ENCODE results near the gene SMTNL2. TPM values are rescaled to one million over a fixed set of nuclear protein-coding genes. Genes with fewer than 3 reads are reported as not detected.

SMTNL2 gene
- total and polyA plus RNA-seq, 9 of the 15 experiments (the other 6 are each of a cell fraction or from before 2014, with no cell fraction given), result not detected

DNA sequence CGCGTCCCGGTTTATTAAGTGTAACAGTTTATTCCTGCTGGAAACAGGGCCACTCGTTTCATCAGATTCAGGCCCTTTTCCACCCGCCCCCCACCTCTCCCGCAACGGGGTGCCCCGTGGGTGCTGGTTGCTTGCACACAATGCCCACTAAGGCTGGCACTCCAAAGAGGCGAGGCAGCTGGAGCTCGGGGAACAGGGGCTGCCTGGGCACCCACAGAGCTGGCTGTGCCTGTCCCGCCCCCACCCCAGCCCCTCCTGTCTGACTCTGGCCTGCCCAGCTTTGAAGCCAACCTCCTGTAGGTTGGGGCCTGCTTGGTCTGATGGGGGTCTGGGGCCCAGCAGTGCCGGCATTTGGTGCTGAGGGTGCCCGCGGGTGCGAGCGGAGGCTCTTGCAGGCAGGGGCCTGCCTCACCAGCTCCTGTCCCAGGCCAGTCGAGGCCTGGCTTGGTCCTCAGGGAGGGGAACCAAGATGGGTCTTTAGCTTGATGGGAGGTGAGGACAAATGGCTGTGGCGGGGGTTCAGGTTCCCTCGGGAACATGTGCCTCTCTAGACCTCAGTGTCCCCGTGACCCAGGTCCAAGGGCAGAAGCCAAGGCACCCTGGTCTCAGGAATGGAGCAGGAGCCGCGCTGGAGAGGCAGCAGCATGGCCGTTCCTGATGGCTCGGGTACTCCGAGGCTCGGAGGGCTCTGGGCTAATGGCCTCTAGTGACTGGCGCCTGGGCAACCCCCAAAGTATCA is 49.2 kb upstream of the SMTNL2 start:
- no peak overlapping the region for H3K4me2 ChIP-seq (ENCODE audit: insufficient read depth, low read length)
- WGBS (ENCODE audit: insufficient coverage, low coverage, missing lambda C conversion rate), result 42% methylated on average over 10 of the region's 27 CpGs

DNA sequence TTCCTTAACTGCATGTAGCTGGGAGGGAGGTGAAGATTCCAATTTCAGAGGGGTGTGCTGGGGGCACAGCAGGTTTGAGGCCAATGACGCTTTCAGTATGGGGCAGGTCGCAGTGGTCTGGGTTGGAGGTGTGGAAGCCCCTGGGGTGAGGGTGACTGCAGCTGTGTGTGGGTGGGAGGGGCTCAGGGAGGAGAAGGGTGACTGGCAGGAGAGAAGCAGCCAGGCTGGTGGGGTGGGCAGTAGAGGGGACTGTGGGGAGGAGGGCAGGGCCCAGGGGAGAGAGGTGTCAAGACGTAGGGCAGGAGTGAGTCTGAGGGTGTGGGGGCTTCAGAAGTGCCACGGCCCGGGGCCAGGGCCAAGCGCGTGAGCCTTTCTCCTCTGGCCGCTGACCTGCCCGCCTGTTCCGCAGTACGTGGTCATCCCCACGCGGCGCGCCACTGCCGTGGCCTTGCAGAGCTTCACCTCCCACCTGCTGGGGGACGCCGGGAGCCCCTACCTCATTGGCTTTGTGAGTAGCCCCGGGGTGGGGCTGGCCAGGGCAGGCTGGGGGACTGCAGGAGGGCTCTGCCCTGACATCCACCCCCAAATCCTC is 48.6 kb upstream of the SMTNL2 start:
- WGBS (ENCODE audit: insufficient coverage, low coverage, missing lambda C conversion rate), result 10% methylated on average over 17 of the region's 19 CpGs
- no peak overlapping the region for H3K4me3 ChIP-seq
- H3K79me2 ChIP-seq (ENCODE audit: control insufficient read depth, insufficient read depth, low read length), result no peaks in the 10 kb centered on the region
- H3K4me2 ChIP-seq (ENCODE audit: insufficient read depth, low read length), result no peak overlapping the region
- H3K4me1 ChIP-seq (replicated peaks in 1 of 2; ENCODE audit: control insufficient read depth in 2 of 2, insufficient read depth in 2 of 2, low read length in 2 of 2), result peaks cover 0 to 61% of the 10 kb centered on the region in 2 experiments; a peak in 3 of 5 replicates
- ChIA-PET CTCF (ENCODE audit: low intra/inter-chr PET ratio) (no interaction called here), POLR2A (interaction anchor here (0.6 kb wide), 1 partner anchor 367 kb away, joined by 3 read pairs; no protein-coding TSS in a partner anchor)
- no TSS peak for BruUV-seq (replicated peaks)
- intact Hi-C loops (cut with micrococcal nuclease), result no loop called here
- H3K36me3 ChIP-seq (ENCODE audit: control insufficient read depth, insufficient read depth, low read length), result peaks cover 36% of the 10 kb centered on the region; the same call in 1 of the 3 replicates
- DNase-seq (ENCODE audit: extremely low read depth in 1 of 4, low spot score in 3 of 4) (peak in 2 of 4 experiments; percentile 28 to 38), FAIRE-seq (no peak), ATAC-seq (peak; percentile 19)
- no peaks in the 10 kb centered on the region for H3K9me1 ChIP-seq (ENCODE audit: control insufficient read depth, insufficient read depth, low read length)
- H3K27ac ChIP-seq (ENCODE audit: extremely low read depth, low read depth, low read length), result no peak overlapping the region
- H3K27me3 ChIP-seq (ENCODE audit: control insufficient read depth in 2 of 2, insufficient read depth in 2 of 2, low read length in 2 of 2), result peaks cover 0 to 11% of the 10 kb centered on the region in 2 experiments; a peak in 3 of 5 replicates
- in situ Hi-C loops (cut with MboI), result no loop called here
- peak overlapping the region in 1 of 2 experiments; percentile 79; a peak in 2 of 4 replicates for H3K9ac ChIP-seq (ENCODE audit: insufficient read depth in 1 of 2, low read depth in 2 of 2, low read length in 2 of 2)
- H3K9me3 ChIP-seq (replicated peaks; ENCODE audit: control insufficient read depth, insufficient read depth, low read depth, low read length), result no peaks in the 10 kb centered on the region
- peaks cover 4% of the 10 kb centered on the region; the same call in 1 of the 2 replicates for H4K20me1 ChIP-seq (replicated peaks; ENCODE audit: control insufficient read depth, insufficient read depth, low read length)
- no peak overlapping the region for H2AFZ ChIP-seq (ENCODE audit: low read depth, low read length)
- TF ChIP-seq SETDB1 (IDR thresholded peaks at IDR 0.05; ENCODE audit: low read length), result no peak
- 0 out of 2 replicates have a peak, but pooled peaks have one; percentile 52 for TF ChIP-seq ZNF263 (CRISPR knock-in tag; IDR thresholded peaks at IDR 0.05; ENCODE audit: borderline replicate concordance)
- no peak for TF ChIP-seq NFIC (IDR thresholded peaks at IDR 0.05)
- TF ChIP-seq ZKSCAN8 (CRISPR knock-in tag; IDR thresholded peaks at IDR 0.05), result no peak
- TF ChIP-seq POLR2G (IDR thresholded peaks at IDR 0.05; ENCODE audit: low read depth, low read length), result peak; percentile 68
- TF ChIP-seq, protein P1, sequence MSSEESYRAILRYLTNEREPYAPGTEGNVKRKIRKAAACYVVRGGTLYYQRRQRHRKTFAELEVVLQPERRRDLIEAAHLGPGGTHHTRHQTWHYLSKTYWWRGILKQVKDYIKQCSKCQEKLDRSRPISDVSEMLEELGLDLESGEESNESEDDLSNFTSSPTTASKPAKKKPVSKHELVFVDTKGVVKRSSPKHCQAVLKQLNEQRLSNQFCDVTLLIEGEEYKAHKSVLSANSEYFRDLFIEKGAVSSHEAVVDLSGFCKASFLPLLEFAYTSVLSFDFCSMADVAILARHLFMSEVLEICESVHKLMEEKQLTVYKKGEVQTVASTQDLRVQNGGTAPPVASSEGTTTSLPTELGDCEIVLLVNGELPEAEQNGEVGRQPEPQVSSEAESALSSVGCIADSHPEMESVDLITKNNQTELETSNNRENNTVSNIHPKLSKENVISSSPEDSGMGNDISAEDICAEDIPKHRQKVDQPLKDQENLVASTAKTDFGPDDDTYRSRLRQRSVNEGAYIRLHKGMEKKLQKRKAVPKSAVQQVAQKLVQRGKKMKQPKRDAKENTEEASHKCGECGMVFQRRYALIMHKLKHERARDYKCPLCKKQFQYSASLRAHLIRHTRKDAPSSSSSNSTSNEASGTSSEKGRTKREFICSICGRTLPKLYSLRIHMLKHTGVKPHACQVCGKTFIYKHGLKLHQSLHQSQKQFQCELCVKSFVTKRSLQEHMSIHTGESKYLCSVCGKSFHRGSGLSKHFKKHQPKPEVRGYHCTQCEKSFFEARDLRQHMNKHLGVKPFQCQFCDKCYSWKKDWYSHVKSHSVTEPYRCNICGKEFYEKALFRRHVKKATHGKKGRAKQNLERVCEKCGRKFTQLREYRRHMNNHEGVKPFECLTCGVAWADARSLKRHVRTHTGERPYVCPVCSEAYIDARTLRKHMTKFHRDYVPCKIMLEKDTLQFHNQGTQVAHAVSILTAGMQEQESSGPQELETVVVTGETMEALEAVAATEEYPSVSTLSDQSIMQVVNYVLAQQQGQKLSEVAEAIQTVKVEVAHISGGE (CRISPR knock-in tag; IDR thresholded peaks at IDR 0.05), result no peak
- no peak for TF ChIP-seq ATF1 (CRISPR knock-in tag; IDR thresholded peaks at IDR 0.05)
- TF ChIP-seq ATF1 (tag; IDR thresholded peaks at IDR 0.05), result no peak

More for the DNA sequence above, 49.2 kb upstream of the SMTNL2 start:
- H3K27me3 ChIP-seq (ENCODE audit: control insufficient read depth in 2 of 2, insufficient read depth in 2 of 2, low read length in 2 of 2), result peaks cover 0 to 11% of the 10 kb centered on the region in 2 experiments; a peak in 3 of 5 replicates
- H3K4me3 ChIP-seq, result no peak overlapping the region
- H3K9ac ChIP-seq (ENCODE audit: insufficient read depth in 1 of 2, low read depth in 2 of 2, low read length in 2 of 2), result peak overlapping the region in 1 of 2 experiments; percentile 47; a peak in 1 of 4 replicates
- ATAC-seq (no peak), DNase-seq (ENCODE audit: extremely low read depth in 1 of 4, low spot score in 3 of 4) (no peak), FAIRE-seq (no peak)
- ChIA-PET POLR2A (interaction anchor here (0.6 kb wide), 1 partner anchor 366 kb away, joined by 3 read pairs; no protein-coding TSS in a partner anchor), CTCF (ENCODE audit: low intra/inter-chr PET ratio) (no interaction called here)
- BruUV-seq (replicated peaks), result no TSS peak
- H3K27ac ChIP-seq (ENCODE audit: extremely low read depth, low read depth, low read length), result no peak overlapping the region
- peaks cover 30% of the 10 kb centered on the region; the same call in 1 of the 3 replicates for H3K36me3 ChIP-seq (ENCODE audit: control insufficient read depth, insufficient read depth, low read length)
- H3K4me1 ChIP-seq (replicated peaks in 1 of 2; ENCODE audit: control insufficient read depth in 2 of 2, insufficient read depth in 2 of 2, low read length in 2 of 2), result peaks cover 0 to 56% of the 10 kb centered on the region in 2 experiments; a peak in 3 of 5 replicates
- H3K9me3 ChIP-seq (replicated peaks; ENCODE audit: control insufficient read depth, insufficient read depth, low read depth, low read length), result no peaks in the 10 kb centered on the region
- peaks cover 4% of the 10 kb centered on the region; the same call in 1 of the 2 replicates for H4K20me1 ChIP-seq (replicated peaks; ENCODE audit: control insufficient read depth, insufficient read depth, low read length)
- in situ Hi-C loops (cut with MboI), result no loop called here
- TF ChIP-seq SMARCC2 (IDR thresholded peaks at IDR 0.05; ENCODE audit: low read depth) (no peak), POLR2G (IDR thresholded peaks at IDR 0.05; ENCODE audit: low read depth, low read length) (peak; percentile 46; the same call in 1 of the 2 replicates)
- H3K9me1 ChIP-seq (ENCODE audit: control insufficient read depth, insufficient read depth, low read length), result no peaks in the 10 kb centered on the region
- intact Hi-C loops (cut with micrococcal nuclease), result no loop called here
- no peak overlapping the region for H2AFZ ChIP-seq (ENCODE audit: low read depth, low read length)
- no peaks in the 10 kb centered on the region for H3K79me2 ChIP-seq (ENCODE audit: control insufficient read depth, insufficient read depth, low read length)
